DOHH2 (cell line): ENCODE data around the gene ZNF22.

Source experiments
- H3F3A ChIP-seq: fragments of 200-600 bp; sonication (generic), shearing (Covaris generic); 2 replicates; pipeline ENCODE4 v1.6.0; 2016; ENCODE audit warnings: antibody characterized with exemption, mild to moderate bottlenecking; ENCODE audit not compliant: control insufficient read depth, insufficient read depth
- H3K27ac ChIP-seq: fragments of 200-600 bp; sonication (generic); 2 replicates; pipeline ENCODE4 v1.5.1; 2014; ENCODE audit warnings: low read depth, mild to moderate bottlenecking, low read length, moderate library complexity
- H3K27me3 ChIP-seq: fragments of 200-600 bp; sonication (generic); 2 replicates; pipeline ENCODE4 v1.6.1; 2014; ENCODE audit warnings: mild to moderate bottlenecking, low read length, mixed read lengths; ENCODE audit not compliant: control insufficient read depth
- H3K36me3 ChIP-seq: fragments of 200-600 bp; sonication (generic); 2 replicates; pipeline ENCODE4 v1.6.1; 2014; ENCODE audit warnings: mild to moderate bottlenecking, low read length, moderate library complexity, mixed read lengths; ENCODE audit not compliant: control insufficient read depth
- H3K4me1 ChIP-seq: fragments of 200-600 bp; sonication (generic); 2 replicates; pipeline ENCODE4 v1.6.1; 2014; ENCODE audit warnings: mild to moderate bottlenecking, low read length, mixed read lengths; ENCODE audit not compliant: control insufficient read depth
- H3K4me2 ChIP-seq: fragments of 200-600 bp; sonication (generic); 2 replicates; pipeline ENCODE4 v1.6.0; 2014; ENCODE audit warnings: mild to moderate bottlenecking, low read length, moderate library complexity
- H3K4me3 ChIP-seq: fragments of 200-600 bp; sonication (generic); 2 replicates; pipeline ENCODE4 v1.5.1; 2014; ENCODE audit warnings: mild to moderate bottlenecking, low read length, mixed read lengths
- H3K79me2 ChIP-seq: fragments of 200-600 bp; sonication (generic); 2 replicates; pipeline ENCODE4 v1.6.1; 2014; ENCODE audit warnings: mild to moderate bottlenecking, low read length, mixed read lengths; ENCODE audit not compliant: control insufficient read depth
- H3K9me2 ChIP-seq: fragments of 200-600 bp; sonication (generic); replicated peaks from 2 replicates; pipeline ENCODE4 v1.6.1; 2014; ENCODE audit warnings: mild to moderate bottlenecking, low read length, mixed read lengths; ENCODE audit not compliant: control insufficient read depth
- H3K9me3 ChIP-seq: fragments of 200-600 bp; sonication (generic); 2 replicates; pipeline ENCODE4 v1.6.1; 2014; ENCODE audit warnings: antibody characterized with exemption, low read length, mixed read lengths; ENCODE audit not compliant: control insufficient read depth, insufficient read depth
- H4K20me1 ChIP-seq: fragments of 200-600 bp; sonication (generic); 2 replicates; pipeline ENCODE4 v1.6.0; 2014; ENCODE audit warnings: low read depth, mild to moderate bottlenecking, antibody characterized with exemption, low read length, moderate library complexity; ENCODE audit not compliant: control insufficient read depth, insufficient read depth
- EZH2phosphoT487 ChIP-seq: fragments of 200-600 bp; sonication (generic); IDR thresholded peaks from 2 replicates; pipeline ENCODE4 v1.6.1; 2017; ENCODE audit warnings: borderline replicate concordance, mild to moderate bottlenecking, antibody characterized with exemption, low read length, moderate library complexity, mixed read lengths
- TF ChIP-seq, protein P1 (sequence below): fragments of 200-600 bp; sonication (generic); IDR thresholded peaks from one replicate; pipeline ENCODE4 v1.5.1; 2014; ENCODE audit warnings: antibody characterized with exemption, mild to moderate bottlenecking, low read depth, low read length; ENCODE audit not compliant: poor library complexity, severe bottlenecking

Gene ZNF22

DNA sequence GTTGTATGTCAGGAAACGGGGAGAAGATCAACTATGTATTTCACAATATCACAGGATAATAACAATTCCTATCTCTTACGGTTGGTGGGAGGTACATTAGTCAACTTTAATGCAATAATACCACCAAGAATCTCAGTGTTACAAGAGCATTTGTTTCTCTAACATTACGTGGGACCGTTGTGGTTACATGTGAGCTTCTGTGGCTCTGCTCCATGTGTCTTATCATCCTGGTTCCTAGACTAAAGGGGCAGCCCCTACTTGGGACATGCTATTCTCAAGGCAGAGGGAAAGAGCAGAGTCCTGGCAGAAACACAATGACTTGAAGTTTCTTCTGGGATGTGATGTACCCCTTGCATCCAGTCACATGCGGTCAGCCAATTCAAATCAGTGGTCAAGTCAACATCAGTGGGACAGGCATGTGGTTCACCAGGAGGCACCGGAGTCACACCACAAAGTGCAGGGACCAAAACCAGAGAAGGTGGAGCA lies 2.5 kb upstream of the ZNF22 start:
- Histone ChIP-seq H4K20me1 (no peaks in the 10 kb centered on the region; the same call in 1 of the 2 replicates), H3F3A (0 out of 2 replicates have a peak, but pooled peaks cover 4% of the 10 kb centered on the region), H3K4me3 (no peak overlapping the region), H3K27me3 (no peaks in the 10 kb centered on the region), H3K79me2 (peaks cover 30% of the 10 kb centered on the region), H3K4me1 (peaks cover 28% of the 10 kb centered on the region), H3K9me2 (no peaks in the 10 kb centered on the region), H3K4me2 (no peak overlapping the region), H3K27ac (no peak overlapping the region), H3K9me3 (no peaks in the 10 kb centered on the region), H3K36me3 (peaks cover 14% of the 10 kb centered on the region)
- no peak for TF ChIP-seq EZH2phosphoT487
- TF ChIP-seq, protein P1, sequence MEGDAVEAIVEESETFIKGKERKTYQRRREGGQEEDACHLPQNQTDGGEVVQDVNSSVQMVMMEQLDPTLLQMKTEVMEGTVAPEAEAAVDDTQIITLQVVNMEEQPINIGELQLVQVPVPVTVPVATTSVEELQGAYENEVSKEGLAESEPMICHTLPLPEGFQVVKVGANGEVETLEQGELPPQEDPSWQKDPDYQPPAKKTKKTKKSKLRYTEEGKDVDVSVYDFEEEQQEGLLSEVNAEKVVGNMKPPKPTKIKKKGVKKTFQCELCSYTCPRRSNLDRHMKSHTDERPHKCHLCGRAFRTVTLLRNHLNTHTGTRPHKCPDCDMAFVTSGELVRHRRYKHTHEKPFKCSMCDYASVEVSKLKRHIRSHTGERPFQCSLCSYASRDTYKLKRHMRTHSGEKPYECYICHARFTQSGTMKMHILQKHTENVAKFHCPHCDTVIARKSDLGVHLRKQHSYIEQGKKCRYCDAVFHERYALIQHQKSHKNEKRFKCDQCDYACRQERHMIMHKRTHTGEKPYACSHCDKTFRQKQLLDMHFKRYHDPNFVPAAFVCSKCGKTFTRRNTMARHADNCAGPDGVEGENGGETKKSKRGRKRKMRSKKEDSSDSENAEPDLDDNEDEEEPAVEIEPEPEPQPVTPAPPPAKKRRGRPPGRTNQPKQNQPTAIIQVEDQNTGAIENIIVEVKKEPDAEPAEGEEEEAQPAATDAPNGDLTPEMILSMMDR = no peak

DNA sequence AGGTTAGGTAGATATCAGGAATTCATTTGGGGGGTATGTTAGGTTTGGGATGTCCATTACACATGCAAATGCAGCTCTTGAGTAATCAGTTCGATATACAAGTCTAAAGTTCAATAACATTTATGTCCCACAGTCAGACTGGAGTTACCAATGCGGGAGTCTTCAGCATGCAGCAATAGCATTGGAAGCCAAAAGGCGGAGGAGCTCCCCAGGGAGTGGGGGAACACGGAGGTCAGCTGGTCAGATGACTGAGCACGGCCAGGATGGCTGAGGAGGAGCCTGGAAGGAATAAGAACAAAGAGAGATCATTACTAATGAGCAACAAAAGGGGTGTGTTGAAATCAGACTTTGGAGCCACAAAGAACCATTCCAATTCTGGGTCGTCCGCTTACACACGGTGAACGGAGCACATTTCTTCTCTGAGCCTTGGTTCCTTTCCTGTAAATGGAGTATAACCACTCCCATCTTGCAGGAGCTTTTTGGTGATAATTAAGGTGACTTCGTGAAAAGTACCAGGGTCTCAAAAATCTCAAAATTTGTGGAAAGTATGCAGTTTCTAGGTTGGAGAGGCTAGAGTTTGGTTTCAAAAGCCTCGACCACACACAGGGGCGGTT lies 478 bp upstream of the ZNF22 start:
- Histone ChIP-seq H4K20me1 (peaks cover 2% of the 10 kb centered on the region; the same call in 1 of the 2 replicates), H3K4me1 (peaks cover 28% of the 10 kb centered on the region), H3K9me2 (no peaks in the 10 kb centered on the region), H3K4me3 (peak overlapping the region; percentile 91), H3F3A (0 out of 2 replicates have a peak, but pooled peaks cover 4% of the 10 kb centered on the region), H3K9me3 (no peaks in the 10 kb centered on the region), H3K27me3 (no peaks in the 10 kb centered on the region), H3K79me2 (peaks cover 48% of the 10 kb centered on the region), H3K36me3 (peaks cover 33% of the 10 kb centered on the region), H3K4me2 (peak overlapping the region; percentile 77), H3K27ac (peak overlapping the region; percentile 46)
- no peak for TF ChIP-seq EZH2phosphoT487
- TF ChIP-seq, protein P1 = no peak

DNA sequence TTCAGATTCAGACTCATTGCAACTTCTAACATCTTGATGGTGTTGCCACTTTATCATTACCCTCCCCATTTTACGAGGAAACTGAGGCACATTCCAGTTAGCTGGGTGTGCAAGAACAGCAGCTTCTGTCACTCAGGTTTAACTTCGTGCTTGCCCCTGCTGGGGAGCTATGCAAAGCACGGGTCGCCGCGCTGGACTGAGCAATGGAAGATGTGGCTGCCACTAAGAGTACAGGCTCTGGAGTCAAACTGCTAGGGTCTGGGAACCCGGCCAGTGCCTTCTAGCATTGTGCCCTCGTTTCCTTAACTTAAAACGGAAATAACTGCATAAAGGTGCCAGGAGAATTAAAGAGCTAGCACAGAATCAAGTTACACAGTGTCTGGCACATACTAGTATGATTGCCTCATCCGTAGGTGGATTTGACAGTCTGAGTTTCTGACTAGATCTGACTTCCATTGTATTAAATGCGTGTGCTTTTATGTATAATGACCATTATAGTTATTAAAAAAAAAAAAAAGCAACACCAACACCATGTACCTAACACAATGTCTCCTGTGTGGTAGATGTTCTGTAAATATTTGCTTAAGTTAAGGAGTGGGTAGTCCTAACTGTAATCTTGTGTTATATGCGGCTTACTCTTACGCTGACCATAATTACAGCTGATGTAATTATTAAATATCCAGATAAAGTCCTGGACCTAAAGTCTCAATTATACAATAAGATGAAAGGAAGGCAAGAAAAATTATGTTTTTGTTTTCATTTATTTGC lies 842 bp downstream of the ZNF22 start:
- Histone ChIP-seq H3F3A (0 out of 2 replicates have a peak, but pooled peaks cover 4% of the 10 kb centered on the region), H3K79me2 (peaks cover 55% of the 10 kb centered on the region), H3K9me3 (no peaks in the 10 kb centered on the region), H3K27me3 (no peaks in the 10 kb centered on the region), H3K27ac (peak overlapping the region; percentile 46), H3K9me2 (no peaks in the 10 kb centered on the region), H3K4me2 (peak overlapping the region; percentile 77), H4K20me1 (peaks cover 9% of the 10 kb centered on the region; the same call in 1 of the 2 replicates), H3K4me1 (peaks cover 23% of the 10 kb centered on the region), H3K4me3 (peak overlapping the region; percentile 91), H3K36me3 (peaks cover 39% of the 10 kb centered on the region)
- TF ChIP-seq, protein P1 = no peak
- TF ChIP-seq EZH2phosphoT487 = no peak
